ENCODE measurements around the gene MMP17.

Gene MMP17

DNA sequence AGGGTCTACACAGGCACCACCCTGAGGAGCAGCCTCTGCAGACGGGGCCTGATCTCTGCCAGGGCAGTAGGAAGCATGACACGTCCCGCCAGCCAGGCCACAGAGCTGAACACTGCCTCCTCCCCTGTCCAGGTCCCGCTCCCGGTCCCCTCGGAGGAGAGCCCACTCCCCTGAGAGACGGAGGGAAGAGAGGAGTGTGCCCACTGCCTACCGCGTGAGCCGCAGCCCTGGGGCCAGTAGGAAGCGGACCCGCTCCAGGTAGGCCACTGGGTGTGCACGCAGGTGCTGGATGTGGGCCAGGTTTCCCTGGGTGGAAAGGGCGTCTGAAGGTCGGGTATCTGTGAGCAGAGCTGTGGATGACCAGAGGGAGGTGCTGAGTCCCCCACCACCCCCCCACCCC, 41.9 kb upstream of the MMP17 start:
- Histone ChIP-seq H3K27ac (no peak overlapping the region), H3K4me3 (no peak overlapping the region)
- DNase-seq (ENCODE audit: low spot score) = no peak
- TF ChIP-seq, protein P1, sequence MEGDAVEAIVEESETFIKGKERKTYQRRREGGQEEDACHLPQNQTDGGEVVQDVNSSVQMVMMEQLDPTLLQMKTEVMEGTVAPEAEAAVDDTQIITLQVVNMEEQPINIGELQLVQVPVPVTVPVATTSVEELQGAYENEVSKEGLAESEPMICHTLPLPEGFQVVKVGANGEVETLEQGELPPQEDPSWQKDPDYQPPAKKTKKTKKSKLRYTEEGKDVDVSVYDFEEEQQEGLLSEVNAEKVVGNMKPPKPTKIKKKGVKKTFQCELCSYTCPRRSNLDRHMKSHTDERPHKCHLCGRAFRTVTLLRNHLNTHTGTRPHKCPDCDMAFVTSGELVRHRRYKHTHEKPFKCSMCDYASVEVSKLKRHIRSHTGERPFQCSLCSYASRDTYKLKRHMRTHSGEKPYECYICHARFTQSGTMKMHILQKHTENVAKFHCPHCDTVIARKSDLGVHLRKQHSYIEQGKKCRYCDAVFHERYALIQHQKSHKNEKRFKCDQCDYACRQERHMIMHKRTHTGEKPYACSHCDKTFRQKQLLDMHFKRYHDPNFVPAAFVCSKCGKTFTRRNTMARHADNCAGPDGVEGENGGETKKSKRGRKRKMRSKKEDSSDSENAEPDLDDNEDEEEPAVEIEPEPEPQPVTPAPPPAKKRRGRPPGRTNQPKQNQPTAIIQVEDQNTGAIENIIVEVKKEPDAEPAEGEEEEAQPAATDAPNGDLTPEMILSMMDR (IDR thresholded peaks at IDR 0.05) = no peak

DNA sequence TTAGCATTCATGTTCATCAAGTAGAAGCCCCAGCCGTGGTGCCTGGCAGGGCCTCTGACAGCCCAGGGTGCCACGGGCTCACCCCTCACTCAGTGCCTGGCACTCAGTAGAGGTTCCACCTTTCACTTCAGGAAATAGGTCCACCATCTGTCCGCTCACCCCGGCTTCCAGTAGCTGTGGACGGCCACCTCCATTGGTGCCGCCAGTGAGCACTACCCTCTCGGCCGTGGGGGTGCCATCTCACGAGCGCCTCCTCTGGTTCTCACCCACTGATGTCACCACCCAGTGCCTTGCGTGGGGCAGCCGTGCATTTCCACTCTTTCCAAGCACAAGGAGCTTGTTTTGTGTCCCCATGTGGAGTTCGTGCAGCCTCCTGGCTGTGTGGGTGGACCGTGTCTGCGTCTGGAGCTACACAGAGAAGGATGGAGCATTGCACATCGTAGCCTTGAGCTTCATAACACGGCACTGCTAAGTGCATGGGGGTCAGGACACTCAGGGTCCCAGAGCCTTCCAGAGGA, 41.0 kb upstream of the MMP17 start:
- Histone ChIP-seq H3K27ac (no peak overlapping the region), H3K4me3 (no peak overlapping the region)
- DNase-seq (ENCODE audit: low spot score) = no peak
- TF ChIP-seq, protein P1 (IDR thresholded peaks at IDR 0.05) = no peak

DNA sequence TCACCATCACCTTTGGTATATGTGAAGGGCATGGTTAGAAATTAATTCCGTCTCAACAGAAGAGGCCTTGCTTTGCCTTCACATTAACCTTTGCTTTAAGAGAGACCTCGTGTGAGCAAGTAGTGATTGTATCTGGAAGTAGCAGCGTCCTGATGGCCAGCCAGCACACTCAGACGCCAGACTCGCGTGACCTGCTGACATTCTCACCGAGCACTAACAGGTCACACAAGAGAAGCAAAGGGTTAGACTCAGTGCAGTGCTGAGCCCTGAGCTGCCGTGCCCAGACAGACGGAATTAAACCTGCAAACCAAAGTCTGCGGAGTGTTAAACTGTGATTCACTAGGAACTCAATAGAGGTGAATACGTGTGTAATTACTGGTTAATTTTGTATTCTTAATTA, 40.1 kb upstream of the MMP17 start:
- H3K27ac ChIP-seq = no peak overlapping the region
- TF ChIP-seq, protein P1 (IDR thresholded peaks at IDR 0.05) = no peak
- H3K4me3 ChIP-seq = no peak overlapping the region
- no peak for DNase-seq (ENCODE audit: low spot score)

DNA sequence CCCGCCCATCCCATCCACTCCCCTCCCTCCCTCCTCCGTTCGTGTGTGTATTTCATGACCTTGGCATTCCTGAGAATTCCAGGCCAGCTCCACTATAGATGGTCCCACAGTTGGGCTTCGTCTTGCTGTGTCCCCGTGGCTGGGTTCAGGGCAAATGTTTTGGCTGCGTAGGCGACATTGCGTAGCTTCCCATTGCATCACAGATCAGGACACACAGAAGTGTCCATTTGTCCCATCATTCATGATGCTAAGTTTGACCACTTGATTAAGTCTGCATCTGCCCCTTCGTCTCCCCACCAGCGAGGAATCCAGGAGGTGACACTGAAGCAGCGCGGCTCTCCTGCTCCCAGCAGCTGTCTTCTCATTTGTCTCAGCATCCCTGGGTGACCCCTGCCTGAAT, 38.6 kb upstream of the MMP17 start:
- TF ChIP-seq, protein P1 (IDR thresholded peaks at IDR 0.05) = no peak
- H3K27ac ChIP-seq = no peak overlapping the region
- DNase-seq (ENCODE audit: low spot score) = no peak
- H3K4me3 ChIP-seq = no peak overlapping the region

DNA sequence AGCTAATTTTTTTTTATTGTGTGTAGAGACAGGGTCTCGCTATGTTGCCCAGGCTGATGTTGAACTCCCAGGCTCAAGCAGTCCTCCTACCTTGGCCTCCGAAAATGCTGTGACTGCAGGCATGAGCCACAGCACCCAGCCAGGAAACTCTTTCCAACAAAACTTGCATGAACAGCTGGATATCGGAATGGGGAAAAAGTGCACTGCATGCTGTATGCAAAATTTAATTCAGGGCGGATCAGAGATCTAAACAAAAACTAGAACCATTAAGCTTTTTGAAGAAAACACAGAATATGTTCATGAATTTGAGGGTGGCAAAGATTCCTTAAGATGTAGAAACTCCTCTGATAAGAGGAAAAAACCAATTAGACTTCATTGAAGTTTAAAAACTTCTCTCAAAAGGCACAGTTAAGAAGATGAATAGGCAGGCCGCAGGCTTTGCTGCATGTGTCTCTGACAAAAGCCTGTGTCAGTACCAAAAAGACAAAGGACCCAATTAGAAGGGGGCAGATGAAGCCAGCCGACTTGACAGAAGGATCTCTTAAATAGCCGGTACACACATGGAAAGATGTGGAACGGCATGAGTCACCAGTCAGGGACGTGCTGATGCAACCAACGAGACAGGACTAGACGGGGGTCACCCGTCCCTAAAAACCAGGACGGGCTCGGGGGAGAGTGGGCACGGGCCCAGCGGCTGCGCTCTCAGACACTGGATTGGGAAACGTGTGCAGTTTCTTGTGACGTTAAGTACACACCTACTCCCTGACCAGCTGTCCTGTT, 34.8 kb upstream of the MMP17 start:
- Histone ChIP-seq H3K27ac (no peak overlapping the region), H3K4me3 (no peak overlapping the region)
- DNase-seq (ENCODE audit: low spot score) = no peak
- TF ChIP-seq, protein P1 (IDR thresholded peaks at IDR 0.05) = no peak

DNA sequence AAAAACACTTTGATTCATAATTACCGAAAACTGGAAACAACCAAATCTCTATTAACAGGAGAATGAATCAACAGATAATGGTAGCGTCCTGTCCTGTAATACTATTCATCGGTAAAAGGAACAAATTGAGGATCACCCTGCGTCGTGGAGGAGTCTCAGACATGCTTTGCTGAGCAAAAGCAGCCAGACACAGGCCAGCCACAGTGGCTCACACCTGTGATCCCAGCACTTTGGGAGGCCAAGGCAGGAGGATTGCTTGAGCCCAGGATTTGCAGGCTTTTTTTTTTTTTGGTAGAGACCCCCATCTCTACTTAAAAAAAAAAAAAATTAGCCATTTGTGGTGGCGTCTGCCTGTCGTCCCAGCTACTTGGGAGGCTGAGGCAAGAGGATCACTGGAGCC, 34.1 kb upstream of the MMP17 start:
- Histone ChIP-seq H3K27ac (no peak overlapping the region), H3K4me3 (no peak overlapping the region)
- DNase-seq (ENCODE audit: low spot score) = no peak
- TF ChIP-seq, protein P1 (IDR thresholded peaks at IDR 0.05) = no peak

DNA sequence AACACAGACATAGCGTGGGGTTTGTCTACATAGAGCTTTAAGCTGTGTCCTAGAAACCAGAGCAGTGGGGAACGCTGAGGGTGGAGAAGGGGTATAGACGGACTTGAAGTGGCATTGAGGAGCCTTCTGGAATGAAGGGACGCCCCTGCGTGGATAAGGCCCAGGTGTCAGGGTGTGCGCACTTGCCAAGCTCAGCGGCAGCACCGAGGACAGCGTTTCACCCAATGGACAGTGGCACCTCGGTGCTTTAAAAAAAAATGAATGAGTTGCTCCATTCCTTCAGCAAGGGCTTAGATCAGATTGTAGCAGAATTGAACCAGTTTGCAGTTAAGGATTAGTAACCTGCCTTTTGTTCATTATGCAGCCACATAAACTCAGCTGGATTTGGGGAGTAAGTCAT, 33.6 kb upstream of the MMP17 start:
- Histone ChIP-seq H3K4me3 (no peak overlapping the region), H3K27ac (no peak overlapping the region)
- no peak for DNase-seq (ENCODE audit: low spot score)
- TF ChIP-seq, protein P1 (IDR thresholded peaks at IDR 0.05) = no peak

Data from coronary artery (tissue), 2 donors.